Measurements from ENCODE around the gene MRPL53. TPM values are rescaled to one million over a fixed set of nuclear protein-coding genes. Genes with fewer than 3 reads are reported as not detected.

The MRPL53 gene
- total RNA-seq, 2 donors from 2014 or later = 50.9 to 62.7 TPM

DNA sequence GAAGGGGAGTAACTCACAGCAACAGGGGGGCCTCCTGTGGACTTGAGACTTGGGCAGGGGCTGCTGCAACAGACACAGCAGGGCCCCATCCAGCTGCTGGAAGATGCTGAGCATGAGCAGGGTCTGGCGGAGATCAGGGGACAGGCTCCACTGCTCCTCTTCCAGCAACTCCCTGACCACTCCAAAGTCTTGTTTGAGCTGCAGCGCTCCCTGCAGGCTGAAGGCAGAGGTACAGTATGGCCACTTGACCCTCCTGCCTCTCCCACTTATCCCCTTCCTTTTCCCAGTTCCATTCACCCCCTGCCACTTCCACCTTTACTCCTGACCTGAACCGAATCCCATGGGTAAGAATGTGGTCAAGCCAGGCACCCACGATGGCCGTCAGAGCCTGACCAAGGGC lies 2.4 kb upstream of the MRPL53 start:
- no peaks in the 10 kb centered on the region for H3K9me3 ChIP-seq (ENCODE audit: control insufficient read depth, low read length)
- H3K9ac ChIP-seq (ENCODE audit: extremely low read depth, low read length, poor library complexity, severe bottlenecking) = no peak overlapping the region
- H3K4me1 Mint-ChIP-seq = no peaks in the 10 kb centered on the region
- H3K36me3 Mint-ChIP-seq (ENCODE audit: low read depth) = peaks cover 28% of the 10 kb centered on the region
- H3K27ac Mint-ChIP-seq = no peak overlapping the region
- no peak overlapping the region for H3K27ac ChIP-seq (ENCODE audit: low read depth, low read length)
- peaks cover 30% of the 10 kb centered on the region for H3K36me3 ChIP-seq (ENCODE audit: control insufficient read depth, insufficient read depth, low read length)
- 93 to 100% methylated on average over 4 to 5 of the region's 5 CpGs for WGBS, 2 experiments (ENCODE audit: insufficient coverage in 1 of 2, insufficient read length in 1 of 2)
- H3K4me3 ChIP-seq (ENCODE audit: low read length) = no peak overlapping the region
- DNase-seq = peak; percentile 83
- no peaks in the 10 kb centered on the region for H3K27me3 ChIP-seq (ENCODE audit: control insufficient read depth, insufficient read depth, low read length, poor library complexity, severe bottlenecking)
- no peaks in the 10 kb centered on the region for H3K4me1 ChIP-seq (ENCODE audit: control insufficient read depth, insufficient read depth, low read length)
- no peak overlapping the region for H3K4me3 Mint-ChIP-seq
- H3K27me3 Mint-ChIP-seq (ENCODE audit: insufficient read depth) = no peaks in the 10 kb centered on the region
- TF ChIP-seq, protein P1, sequence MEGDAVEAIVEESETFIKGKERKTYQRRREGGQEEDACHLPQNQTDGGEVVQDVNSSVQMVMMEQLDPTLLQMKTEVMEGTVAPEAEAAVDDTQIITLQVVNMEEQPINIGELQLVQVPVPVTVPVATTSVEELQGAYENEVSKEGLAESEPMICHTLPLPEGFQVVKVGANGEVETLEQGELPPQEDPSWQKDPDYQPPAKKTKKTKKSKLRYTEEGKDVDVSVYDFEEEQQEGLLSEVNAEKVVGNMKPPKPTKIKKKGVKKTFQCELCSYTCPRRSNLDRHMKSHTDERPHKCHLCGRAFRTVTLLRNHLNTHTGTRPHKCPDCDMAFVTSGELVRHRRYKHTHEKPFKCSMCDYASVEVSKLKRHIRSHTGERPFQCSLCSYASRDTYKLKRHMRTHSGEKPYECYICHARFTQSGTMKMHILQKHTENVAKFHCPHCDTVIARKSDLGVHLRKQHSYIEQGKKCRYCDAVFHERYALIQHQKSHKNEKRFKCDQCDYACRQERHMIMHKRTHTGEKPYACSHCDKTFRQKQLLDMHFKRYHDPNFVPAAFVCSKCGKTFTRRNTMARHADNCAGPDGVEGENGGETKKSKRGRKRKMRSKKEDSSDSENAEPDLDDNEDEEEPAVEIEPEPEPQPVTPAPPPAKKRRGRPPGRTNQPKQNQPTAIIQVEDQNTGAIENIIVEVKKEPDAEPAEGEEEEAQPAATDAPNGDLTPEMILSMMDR (conservative IDR thresholded peaks at IDR 0.05) = peak; percentile 60
- H3K9me3 Mint-ChIP-seq = no peaks in the 10 kb centered on the region

DNA sequence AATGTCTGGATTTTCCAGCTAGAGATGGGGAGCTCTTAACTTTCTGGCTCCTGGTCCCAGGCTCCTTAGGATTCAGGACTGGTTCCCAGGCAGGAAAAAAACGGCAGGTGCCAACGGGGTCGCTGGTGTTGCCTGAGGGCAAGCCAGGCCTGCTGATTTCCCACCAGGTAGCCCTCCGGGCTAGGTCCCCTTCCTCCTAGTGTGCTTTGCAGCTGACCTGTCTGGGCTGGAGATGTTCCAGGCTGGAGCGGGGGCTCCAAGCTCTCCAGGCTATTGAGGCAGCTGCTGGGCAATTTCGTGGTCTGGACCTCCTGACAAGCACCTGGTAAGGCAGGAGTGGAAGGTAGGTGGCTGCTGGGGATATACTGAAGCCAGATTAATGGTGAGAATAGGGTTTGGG lies 2.0 kb upstream of the MRPL53 start:
- no peaks in the 10 kb centered on the region for H3K27me3 ChIP-seq (ENCODE audit: control insufficient read depth, insufficient read depth, low read length, poor library complexity, severe bottlenecking)
- H3K4me1 ChIP-seq (ENCODE audit: control insufficient read depth, insufficient read depth, low read length) = no peaks in the 10 kb centered on the region
- 94 to 100% methylated on average over 3 to 6 of the region's 6 CpGs for WGBS, 2 experiments (ENCODE audit: insufficient coverage in 1 of 2, insufficient read length in 1 of 2)
- H3K9me3 Mint-ChIP-seq = no peaks in the 10 kb centered on the region
- H3K9me3 ChIP-seq (ENCODE audit: control insufficient read depth, low read length) = no peaks in the 10 kb centered on the region
- H3K27ac Mint-ChIP-seq = no peak overlapping the region
- H3K27ac ChIP-seq (ENCODE audit: low read depth, low read length) = no peak overlapping the region
- no peaks in the 10 kb centered on the region for H3K27me3 Mint-ChIP-seq (ENCODE audit: insufficient read depth)
- peaks cover 25% of the 10 kb centered on the region for H3K36me3 Mint-ChIP-seq (ENCODE audit: low read depth)
- H3K4me1 Mint-ChIP-seq = no peaks in the 10 kb centered on the region
- no peak overlapping the region for H3K4me3 ChIP-seq (ENCODE audit: low read length)
- H3K4me3 Mint-ChIP-seq = no peak overlapping the region
- no peak for DNase-seq
- peaks cover 26% of the 10 kb centered on the region for H3K36me3 ChIP-seq (ENCODE audit: control insufficient read depth, insufficient read depth, low read length)
- no peak overlapping the region for H3K9ac ChIP-seq (ENCODE audit: extremely low read depth, low read length, poor library complexity, severe bottlenecking)
- TF ChIP-seq, protein P1 (conservative IDR thresholded peaks at IDR 0.05) = no peak

DNA sequence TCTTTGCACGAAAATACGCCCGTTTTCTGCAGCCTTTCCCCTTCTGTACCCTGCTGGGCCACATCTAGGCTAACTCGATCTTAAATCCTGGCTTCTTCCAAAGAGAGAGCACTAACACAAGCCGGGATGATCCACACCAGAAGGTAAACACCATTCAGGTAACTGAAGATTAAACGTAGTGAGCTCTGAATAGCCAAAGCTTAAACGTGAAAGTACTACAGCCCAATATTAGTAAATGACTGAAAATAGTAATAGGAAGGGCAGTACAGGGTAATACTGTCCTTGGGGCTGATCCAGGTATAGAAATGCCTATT lies 422 bp upstream of the MRPL53 start:
- H3K27me3 Mint-ChIP-seq (ENCODE audit: insufficient read depth) = no peaks in the 10 kb centered on the region
- H3K4me1 Mint-ChIP-seq = no peaks in the 10 kb centered on the region
- Histone ChIP-seq H3K27me3 (ENCODE audit: control insufficient read depth, insufficient read depth, low read length, poor library complexity, severe bottlenecking) (no peaks in the 10 kb centered on the region), H3K9me3 (ENCODE audit: control insufficient read depth, low read length) (no peaks in the 10 kb centered on the region), H3K9ac (ENCODE audit: extremely low read depth, low read length, poor library complexity, severe bottlenecking) (peak overlapping the region; percentile 41), H3K27ac (ENCODE audit: low read depth, low read length) (peak overlapping the region; percentile 85), H3K36me3 (ENCODE audit: control insufficient read depth, insufficient read depth, low read length) (peaks cover 26% of the 10 kb centered on the region), H3K4me1 (ENCODE audit: control insufficient read depth, insufficient read depth, low read length) (no peaks in the 10 kb centered on the region), H3K4me3 (ENCODE audit: low read length) (peak overlapping the region; percentile 96)
- TF ChIP-seq, protein P1 (conservative IDR thresholded peaks at IDR 0.05) = no peak
- WGBS, 2 experiments (ENCODE audit: insufficient coverage in 1 of 2, insufficient read length in 1 of 2) = 24 to 42% methylated on average over 7 of the region's 7 CpGs
- peak overlapping the region; percentile 96 for H3K27ac Mint-ChIP-seq
- peak overlapping the region; percentile 89 for H3K4me3 Mint-ChIP-seq
- no peak for DNase-seq
- H3K9me3 Mint-ChIP-seq = no peaks in the 10 kb centered on the region
- peaks cover 23% of the 10 kb centered on the region for H3K36me3 Mint-ChIP-seq (ENCODE audit: low read depth)

Measured in endodermal cell (in vitro differentiated cells).